GM21515 (cell line): ENCODE measurements around the gene DISP2.

Experiments
- ATAC-seq: cut with Tn5 transposase; IDR thresholded peaks from one replicate; pipeline ENCODE4 v1.9.1; 2021; ENCODE audit not compliant: unreplicated experiment

Gene DISP2

DNA sequence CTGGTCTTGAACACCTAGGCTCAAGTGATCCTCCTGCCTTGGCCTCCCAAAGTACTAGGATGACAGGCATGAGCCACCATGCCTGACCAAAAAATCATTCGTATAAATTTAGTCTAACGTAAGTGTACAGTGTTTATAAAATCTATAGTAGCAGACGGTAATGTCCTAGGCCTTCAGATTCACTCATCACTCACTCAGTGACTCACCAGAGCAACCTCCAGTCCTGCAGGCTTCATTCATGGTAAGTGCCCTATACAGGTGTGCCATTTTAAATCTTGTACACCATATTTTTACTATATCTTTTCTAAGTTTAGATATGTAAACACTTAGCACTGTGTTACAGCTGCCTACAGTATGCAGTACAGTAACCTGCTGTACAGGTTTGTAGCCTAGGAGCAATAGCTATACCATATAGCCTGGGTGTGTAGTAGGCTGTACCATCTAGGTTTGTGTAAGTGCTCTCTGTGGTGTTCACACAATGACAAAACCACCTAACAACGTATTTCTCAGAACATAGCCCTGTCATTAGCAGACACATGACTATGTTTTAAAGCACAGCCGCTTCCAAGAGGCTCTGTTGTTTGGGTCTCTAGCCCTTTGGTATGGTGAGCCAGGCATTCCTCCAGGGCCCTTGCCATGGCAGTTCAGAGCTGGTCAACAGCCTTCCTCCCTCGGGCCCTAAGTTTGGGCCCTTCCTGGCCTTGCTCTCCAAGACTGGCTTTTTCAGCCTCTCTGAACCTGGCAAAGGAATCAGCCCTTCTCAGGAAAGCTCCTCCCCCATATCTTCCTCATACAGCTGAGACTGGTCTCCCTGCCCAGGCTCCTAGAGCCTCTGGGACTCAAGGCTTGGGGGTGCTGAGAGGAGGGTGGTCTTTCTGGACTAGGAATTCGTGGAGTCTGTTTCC lies 15.4 kb upstream of the DISP2 start:
- ATAC-seq = no peak

DNA sequence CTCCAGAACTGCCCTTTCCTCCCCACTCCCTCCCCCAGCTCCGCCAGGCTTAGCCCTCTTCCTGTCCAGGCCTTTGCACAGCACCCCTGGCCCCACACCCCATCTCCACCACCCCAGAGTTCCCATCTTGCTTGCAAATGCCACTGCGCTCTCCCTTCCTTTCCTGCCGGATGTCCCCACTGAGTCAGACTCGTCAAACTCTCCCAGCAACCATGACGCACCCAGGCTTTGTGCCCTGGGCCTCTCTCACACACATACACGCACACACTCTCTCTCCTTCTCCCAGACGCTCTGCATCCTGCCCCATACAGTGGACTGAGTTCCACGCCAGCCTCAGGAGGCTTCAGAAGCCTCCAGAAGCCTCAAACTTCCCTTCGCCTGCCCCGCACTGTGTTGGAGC lies 14.5 kb upstream of the DISP2 start:
- no peak for ATAC-seq

DNA sequence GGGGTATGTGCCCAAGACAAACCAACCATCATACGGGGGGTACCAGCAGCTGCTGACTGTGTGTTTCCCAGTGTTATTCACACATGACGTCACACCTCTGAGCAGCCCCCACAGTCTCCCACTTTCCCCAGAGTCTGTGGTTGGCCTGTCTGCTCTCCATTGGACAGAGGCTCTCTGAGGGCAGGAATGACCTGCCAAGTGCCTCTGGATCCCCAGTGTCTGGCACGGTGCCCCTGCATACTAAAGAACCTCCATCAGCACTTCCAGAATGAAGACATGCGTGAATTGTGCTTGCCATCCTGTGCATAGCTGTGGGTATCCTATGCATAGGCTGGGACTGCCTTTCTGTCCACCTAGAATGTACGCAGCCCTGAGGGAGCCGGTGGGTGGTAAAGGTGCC lies 13.8 kb upstream of the DISP2 start:
- ATAC-seq = no peak

DNA sequence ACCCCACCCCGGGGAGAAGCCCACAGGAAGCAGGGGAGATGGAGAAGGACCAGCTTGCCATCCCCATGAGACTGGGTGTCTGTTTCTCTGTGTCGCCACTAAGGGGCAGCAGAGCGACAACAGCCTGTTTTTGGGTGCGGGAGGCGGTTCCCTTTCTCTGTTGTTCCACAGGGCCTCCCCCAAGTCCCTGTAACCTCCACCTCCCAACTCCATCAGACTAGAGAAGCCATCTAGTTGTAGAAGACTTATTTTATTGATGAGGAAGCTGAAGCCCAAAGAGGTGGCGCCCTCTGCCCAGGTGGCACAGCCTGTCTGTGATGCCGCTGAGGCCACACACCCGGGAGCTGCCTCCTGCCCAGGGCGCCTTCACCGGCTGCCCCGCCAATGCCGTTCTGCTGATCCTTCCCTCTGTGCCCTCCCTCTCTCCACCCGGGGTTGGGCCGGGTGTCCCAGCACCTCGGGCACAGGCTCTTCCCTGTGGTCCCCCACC lies 13.3 kb upstream of the DISP2 start:
- no peak for ATAC-seq

DNA sequence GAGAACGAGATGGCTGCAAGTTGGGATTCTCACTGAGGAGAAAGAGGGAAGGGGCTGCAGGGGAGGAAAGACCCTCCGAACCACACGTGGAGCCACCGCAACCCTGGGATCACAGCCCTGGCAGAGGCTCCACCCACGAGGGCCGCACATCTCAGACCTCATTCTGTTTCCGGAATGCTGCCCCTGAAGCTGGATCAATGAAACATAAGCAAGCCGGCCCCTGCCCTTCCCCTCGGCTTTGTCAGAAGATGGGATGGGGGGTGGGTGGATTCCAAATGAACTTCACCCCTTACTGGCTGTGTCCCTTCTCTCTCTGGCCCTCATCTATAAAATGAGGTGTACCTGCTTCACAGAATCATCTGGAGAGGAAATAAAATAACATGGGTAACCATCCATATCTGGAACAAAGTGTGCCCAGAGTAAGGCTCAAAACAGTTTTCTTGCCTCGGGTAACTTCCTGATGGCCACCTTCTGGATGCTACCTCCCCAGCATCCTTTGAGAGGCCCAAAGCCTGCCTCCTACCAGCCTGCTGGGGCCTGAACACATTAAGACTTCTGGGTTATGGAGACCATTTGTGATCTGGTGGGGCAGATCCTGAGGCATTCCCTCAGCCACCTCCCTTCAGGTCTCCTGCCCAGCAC lies 12.7 kb upstream of the DISP2 start:
- no peak for ATAC-seq

DNA sequence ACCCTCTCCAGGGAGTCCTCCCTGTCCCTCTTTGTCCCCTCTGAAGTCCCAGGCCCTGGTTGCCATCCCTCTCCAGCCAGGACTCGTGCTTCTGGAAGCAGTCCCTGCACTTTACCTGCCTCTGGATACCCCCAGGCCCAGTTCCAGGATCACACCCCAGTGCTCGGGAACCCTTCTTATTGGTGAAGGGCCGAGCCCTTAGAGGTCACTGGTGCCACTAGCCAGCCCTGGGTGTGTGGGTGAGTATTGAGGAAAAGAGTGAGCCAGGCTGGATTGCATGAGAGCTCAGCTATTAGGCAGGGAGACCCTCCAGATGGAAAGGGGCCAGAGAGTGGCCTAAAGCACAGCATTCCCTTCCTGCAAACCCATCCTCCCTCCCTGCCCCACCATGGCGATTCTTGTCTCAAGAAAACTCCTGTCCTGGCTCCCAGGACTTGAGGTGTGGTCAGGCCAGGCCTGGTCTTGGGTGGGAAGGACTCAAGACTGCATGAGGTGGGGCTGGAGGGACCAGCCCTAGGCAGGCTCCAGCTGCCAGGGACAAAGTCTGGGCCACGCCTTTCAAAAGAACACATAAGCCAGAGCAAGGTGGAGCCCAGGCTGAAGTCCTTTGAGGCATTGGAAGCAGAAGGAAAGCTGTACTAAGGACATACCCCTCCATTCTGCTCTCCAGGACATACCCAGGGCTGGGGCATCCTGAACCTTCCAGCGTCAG lies 12.0 kb upstream of the DISP2 start:
- no peak for ATAC-seq

DNA sequence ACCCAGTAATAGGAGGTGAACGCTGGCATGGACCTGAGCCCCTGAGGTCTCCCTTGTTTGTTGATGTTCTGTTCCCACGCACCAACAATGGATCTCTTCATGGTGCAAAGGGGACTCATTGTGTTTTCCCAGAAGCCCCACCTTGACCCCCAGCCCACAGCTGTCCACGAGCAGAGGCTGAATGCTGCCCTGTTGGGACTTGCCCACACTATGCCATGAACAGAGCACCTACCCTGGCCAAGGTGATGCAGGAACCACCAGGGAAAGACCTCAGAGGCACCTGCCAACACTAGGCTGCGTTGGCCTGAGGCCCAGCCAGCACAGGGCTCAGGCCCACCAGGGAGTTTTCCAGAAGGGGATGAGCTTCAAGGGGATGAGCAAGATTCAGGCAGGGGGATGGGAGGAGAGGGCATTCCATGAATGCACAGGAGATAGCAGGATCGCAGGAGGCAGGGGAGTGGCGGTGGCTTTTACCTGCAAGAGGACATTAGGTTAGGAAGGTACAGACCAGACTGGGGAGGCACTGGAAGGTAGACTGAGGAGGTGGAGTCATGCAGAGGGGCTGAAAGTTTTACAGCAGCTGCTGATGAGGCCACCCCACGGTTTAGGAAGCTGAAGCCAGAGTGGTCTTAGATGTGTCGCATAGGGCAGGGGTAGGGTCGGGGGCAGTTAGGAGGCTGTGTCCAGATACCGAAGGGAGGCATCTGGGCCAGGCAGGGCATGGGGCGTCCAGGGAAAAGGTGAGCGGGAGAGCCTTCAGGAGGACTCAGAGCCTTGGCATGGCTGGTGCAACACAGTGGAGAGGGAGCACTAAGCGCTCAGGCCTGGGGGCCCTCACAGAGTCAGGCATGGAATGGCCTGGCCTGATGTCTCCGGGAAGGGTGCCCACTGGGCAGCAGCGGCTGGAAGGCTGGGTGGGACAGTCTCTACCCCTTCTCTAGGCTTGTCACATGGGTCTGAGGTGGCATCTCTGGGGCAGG lies 11.2 kb upstream of the DISP2 start:
- ATAC-seq = no peak

DNA sequence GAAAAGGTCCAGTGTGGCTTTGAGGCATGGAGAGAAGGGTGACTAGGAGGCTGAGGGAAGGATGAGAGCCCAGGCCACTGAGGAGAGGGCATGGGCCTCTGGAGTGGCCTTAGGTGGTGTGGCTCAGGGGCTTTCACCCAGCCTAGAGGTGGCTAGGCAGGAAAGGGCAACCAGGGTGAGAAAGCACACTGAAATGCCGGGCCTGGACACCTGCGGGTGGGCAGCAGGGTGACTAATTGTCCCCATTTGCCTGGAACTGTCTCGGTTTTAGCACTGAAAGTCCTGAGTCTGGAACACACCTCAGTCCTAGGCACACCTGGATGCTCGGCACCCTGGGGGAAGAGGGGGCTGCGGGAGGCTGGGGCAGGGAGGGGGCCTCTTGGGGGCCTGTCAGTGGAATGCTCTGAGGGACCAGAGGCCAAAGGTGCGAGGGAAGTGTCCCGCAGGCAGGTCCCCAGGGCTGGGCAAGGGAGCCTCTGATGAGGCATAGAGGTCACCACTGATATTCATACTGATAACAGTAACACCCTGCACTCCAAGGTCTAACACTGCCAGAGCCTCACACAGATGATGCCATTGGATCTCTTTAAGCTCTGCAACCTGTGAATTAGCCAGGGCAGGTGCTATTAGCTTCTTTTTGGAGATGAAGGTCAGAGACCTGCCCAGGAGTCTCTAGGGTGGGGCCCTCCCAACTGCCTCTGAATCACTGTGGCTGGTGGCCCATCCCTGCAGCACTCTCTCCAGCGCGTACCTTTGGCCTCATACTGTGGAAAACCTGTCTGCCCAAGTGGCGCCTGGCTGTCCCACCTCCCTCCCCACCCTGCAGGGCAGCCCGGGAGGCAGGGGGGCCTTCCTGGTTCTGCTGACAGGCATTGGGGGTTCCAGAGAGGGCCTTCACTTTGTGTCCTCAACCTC lies 10.2 kb upstream of the DISP2 start:
- ATAC-seq = no peak

DNA sequence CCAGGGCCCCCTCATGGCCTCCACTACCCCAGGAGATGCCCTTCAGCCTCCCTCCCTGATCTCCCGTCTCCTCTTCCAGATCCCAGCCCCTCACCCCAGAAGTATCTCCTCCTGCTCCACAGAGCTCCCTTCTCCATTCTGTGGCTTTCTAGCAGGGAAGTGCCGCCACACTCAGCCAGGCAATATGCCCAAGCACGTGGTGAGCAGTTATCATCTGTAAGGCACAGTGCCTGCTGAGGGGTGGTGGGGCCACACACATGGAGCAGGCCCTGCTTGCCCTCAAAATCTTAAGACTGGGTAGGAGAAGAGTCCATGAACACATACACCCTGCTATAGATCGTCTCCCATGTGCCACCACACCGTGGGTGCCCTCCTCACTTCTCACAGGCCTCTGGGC lies 9.5 kb upstream of the DISP2 start:
- no peak for ATAC-seq

DNA sequence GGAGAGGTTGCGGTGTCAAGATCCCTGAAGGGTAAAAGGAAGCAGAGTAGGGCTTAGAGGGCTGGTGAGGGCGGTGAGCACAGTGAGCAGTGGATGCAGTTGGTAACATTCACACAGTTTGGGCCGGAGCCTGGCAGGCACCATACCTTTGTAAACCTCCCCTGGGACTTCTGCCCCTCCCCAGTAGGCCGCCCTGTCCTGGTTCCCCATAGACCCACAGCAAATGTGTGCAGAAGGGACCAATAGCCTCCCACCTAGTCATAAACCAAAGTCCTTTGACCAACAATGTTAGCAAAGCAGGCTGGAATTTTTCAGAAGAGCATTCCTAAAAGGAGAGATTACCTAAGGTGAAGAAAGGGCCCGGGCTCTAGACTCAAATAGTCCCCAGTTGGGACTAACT lies 8.9 kb upstream of the DISP2 start:
- ATAC-seq = no peak

DNA sequence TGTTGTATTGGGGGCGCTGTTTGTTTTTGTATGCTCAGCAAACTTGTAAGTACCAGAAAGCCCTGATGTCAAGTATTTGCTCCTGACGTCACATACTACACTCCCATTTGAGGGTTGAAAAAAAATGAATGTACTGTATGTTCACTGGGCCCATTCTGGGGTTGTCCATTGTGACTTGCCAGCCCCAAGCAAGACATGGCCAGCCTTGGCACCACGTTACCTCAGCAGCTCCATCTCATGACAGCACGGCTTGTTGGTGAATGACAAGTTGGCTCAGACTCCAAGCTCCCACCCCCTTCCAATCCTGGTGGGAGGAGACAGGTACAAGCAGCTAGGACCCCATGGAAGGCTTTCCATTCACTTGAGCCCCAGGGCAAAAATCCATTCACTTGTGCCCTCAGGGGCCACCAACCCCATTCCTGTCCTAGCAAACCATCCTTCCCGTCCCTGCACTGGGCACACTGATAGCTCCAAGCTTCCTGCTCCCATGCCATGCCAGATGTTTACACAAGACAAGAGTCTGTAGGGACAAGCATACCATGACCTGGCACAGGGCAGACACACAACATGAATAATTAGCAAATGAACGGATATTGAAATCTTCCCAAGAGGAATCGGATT lies 5.6 kb upstream of the DISP2 start:
- ATAC-seq = no peak

DNA sequence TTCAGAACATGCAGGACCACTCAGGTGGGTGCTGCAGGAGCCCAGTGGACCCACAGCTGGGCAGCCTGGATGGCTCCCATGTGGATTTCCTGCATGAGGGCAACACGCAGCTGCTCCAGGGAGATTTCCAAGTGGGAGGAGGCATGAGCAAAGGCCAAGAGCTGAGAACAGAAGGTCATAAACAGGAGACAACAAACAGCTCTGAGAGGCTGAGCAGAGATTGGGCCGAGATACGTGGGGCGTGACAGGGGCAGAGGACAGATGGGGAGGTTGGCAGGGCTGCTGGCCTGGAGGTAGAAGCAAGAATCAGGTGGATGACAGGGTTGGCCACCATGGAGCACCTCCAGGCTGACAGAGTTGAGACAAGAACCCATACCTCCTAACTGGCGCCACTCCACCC lies 4.3 kb upstream of the DISP2 start:
- no peak for ATAC-seq

DNA sequence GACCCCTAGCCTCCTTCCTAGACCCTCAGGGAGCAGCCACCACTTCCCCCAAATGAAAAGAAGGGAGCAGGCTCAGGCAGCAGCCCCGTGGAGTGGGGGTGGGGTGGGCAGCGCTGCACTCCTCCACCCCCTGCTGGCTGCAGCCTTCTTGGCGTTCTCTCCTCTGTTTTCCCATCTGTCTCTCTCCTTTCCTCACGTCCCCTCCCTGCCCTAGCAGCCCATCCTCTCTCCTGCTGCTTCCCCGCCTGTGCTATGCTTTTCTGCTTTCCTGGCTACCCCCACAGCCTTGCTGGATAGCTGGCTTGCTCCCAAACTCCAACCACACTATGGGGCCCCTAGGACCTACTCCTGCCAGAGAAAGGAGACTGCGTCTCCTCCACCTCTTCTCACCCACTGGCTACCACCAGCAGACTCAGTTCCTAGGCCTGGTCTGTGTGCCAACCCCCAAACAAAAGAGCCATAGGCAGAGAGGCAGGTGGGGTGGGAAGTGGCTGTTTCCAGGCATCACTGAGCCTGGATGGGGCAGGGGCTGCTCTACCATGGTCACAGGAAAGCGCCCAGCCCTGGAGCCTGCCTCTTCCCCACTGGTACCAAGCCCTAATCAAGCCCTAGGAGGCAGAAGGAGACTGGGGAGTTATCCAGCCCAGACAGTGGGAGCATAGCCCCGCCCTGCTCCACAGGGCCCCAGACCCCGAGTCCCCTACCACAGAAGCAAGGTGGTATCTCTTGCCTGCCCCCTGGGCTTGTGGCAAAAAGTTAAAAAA lies 3.4 kb upstream of the DISP2 start:
- ATAC-seq = no peak

DNA sequence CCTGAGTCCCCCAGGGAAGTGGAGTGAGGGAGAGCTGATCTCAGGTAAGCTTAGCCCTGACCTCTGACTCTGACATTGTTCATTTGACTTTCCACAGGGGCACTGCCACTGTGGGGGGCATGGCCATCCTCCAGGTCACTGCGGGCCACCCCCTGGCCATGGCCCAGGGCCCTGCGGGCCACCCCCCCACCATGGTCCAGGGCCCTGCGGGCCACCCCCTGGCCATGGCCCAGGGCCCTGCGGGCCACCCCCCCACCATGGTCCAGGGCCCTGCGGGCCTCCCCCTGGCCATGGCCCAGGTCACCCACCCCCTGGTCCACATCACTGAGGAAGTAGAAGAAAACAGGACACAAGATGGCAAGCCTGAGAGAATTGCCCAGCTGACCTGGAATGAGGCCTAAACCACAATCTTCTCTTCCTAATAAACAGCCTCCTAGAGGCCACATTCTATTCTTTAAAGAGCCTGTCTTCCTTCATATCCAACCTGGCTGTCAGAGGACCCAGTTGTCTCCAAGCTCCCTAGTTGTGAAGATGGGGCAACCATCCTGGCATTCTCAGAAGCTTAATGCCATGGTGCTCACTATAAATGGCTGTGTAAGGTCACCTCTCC lies 1.9 kb upstream of the DISP2 start:
- ATAC-seq = no peak

DNA sequence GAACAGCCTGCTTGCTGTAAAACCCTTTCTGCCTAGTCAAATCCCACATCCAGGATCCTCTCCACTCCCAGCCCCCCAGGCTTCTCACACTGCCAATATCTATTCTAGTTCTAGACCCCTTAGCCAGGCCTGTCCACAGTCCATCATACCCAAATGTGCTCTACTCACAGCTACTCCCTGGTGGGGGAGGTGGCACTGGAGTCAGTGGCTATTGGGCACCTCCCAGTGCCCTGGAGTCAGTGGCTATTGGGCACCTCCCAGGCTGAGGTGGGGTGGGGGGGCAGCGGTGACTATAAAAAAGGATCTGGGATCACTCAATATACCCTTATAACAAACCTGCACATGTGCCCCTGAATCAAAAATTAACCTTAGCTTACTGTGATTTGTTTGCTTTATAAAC lies 773 bp upstream of the DISP2 start:
- ATAC-seq = no peak

DNA sequence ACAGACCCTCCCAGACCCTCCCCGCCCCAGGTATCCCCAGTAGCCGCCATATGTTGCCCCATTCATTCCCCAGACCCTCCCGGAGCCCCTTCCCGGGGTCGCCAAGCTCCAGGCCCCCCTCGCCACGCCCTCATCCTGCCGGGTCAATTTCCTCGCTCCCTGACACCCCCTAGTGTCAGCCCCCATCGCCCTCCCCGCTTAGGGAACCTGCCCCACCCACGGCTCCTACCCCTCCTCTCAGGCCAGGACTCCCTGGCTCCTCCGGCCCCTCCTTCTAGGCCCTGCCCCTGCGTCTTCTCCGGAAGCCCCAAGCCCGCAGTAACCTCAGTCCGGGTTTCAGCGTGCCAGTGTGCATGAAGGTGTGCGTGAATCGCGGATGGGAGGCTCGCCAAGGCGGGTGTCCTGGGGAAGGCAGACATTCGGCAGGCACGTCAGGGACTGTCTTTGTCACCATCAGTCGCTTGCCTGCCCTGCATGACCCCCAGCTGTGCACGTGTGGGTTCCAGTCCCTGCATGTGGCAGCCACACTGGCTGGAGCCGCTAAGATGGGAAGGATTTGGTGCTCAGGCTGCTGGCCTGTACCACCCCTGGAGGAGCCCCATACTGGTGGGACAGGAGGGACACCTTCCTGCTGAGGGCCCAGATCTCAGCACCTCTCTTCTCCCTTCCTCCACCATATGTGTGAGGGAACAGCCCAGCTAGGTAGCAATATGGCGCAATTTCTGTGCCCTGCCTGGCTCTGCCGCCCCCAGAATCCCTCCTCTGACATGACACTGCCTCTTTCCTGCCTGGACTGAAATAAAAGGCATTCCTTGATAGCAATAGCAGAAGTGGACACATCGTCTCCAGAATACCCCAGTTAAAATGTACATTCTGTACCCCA lies 693 bp downstream of the DISP2 start:
- peak; percentile 10 for ATAC-seq

DNA sequence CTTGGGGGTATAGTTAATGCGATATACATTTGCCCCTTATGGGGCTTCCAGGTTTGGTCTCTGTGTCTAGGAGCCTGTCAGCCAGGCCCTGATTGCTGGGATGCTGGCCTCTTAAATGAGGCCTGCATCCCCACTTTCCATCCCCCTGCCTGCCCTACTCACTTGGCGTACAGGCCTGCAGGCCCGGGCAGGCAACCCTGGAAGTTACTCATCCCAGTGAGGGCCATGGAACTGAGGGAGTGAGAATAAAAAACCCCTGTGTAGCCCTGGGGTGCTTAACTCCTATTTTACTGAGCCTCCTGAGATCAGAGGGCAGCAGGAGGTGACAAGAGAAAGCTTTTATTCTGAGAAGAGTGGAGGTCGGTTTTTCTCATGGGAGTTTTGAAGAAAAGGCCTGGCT lies 2.0 kb downstream of the DISP2 start:
- no peak for ATAC-seq
